Measurements from ENCODE around the gene MAP3K12. TPM values are rescaled to one million over a fixed set of nuclear protein-coding genes. Genes with fewer than 3 reads are reported as not detected.

Gene MAP3K12
- total and polyA plus RNA-seq, 12 donors = 2.9 to 19.4 (median 4.8) TPM

GRCh38 chr12:53496752-53497032, 2.6 kb downstream of the MAP3K12 start:
- no peak for ATAC-seq
- Histone ChIP-seq H3K27ac (peak overlapping the region in 8 of 10 donors; percentile 0 to 62 (median 45)), H3K9me3 (no peaks in the 10 kb centered on the region), H3K4me3 (peak overlapping the region in 1 of 10 donors; percentile 11), H3K27me3 (no peaks in the 10 kb centered on the region), H3K4me1 (peaks cover 1 to 68% (median 33%) of the 10 kb centered on the region in 9 donors), H3K36me3 (no peaks in the 10 kb centered on the region)
- DNase-seq = no peak
- TF ChIP-seq CTCF (IDR thresholded peaks at IDR 0.05) = no peak
- WGBS, 2 donors = 81 to 89% methylated on average over 1 of the region's 1 CpG
- intact Hi-C loops (cut with DNase I) = no loop called here

- H3K27me3 ChIP-seq = no peaks in the 10 kb centered on the region
- H3K27ac ChIP-seq = peak overlapping the region in 9 of 10 donors; percentile 0 to 62 (median 45)
- ATAC-seq (no peak), DNase-seq (peak in 1 of 2 donors; percentile 61)
- intact Hi-C loops (cut with DNase I) = no loop called here
- H3K9me3 ChIP-seq = no peaks in the 10 kb centered on the region
- H3K36me3 ChIP-seq = no peaks in the 10 kb centered on the region
- TF ChIP-seq CTCF (IDR thresholded peaks at IDR 0.05) = no peak
- peak overlapping the region in 1 of 10 donors; percentile 11 for H3K4me3 ChIP-seq
- peaks cover 0 to 64% (median 30%) of the 10 kb centered on the region in 9 donors for H3K4me1 ChIP-seq
- 43 to 50% methylated on average over 5 of the region's 5 CpGs for WGBS, 2 donors
Observed at GRCh38 chr12:53495903-53496751, 3.1 kb downstream of the MAP3K12 start.

GRCh38 chr12:53493610-53494391, 5.5 kb downstream of the MAP3K12 start:
- Histone ChIP-seq H3K27ac (peak overlapping the region in 9 of 10 donors; percentile 53 to 92 (median 86)), H3K36me3 (no peaks in the 10 kb centered on the region), H3K27me3 (no peaks in the 10 kb centered on the region), H3K4me1 (peaks cover 0 to 55% (median 26%) of the 10 kb centered on the region in 9 donors), H3K9me3 (no peaks in the 10 kb centered on the region), H3K4me3 (peak overlapping the region in 9 of 10 donors; percentile 31 to 66 (median 61))
- intact Hi-C loops (cut with DNase I) = loop anchor here in 4 of 10 donors (2.0 to 5.0 kb wide), 3 partner anchors 15 to 42 kb away; partner anchors contain the start of gene PCBP2 (in 2 of the 4)
- WGBS, 2 donors = 27 to 37% methylated on average over 11 of the region's 11 CpGs
- DNase-seq (no peak), ATAC-seq (no peak)
- no peak for TF ChIP-seq CTCF (IDR thresholded peaks at IDR 0.05)

All from heart right ventricle (tissue), 16 donors.